K562 (cell line): ENCODE results near the gene ALDH7A1. TPM values are rescaled to one million over a fixed set of nuclear protein-coding genes. Genes with fewer than 3 reads are reported as not detected.

Experiments used
- AFF4 ChIP-seq: sonication (generic); formaldehyde crosslinking; IDR thresholded peaks from 2 replicates; pipeline ENCODE4 v1.8.0; 2023; ENCODE audit warnings: mild to moderate bottlenecking, missing genetic modification reagents
- CBFB ChIP-seq: sonication (generic); formaldehyde crosslinking; IDR thresholded peaks from 2 replicates; pipeline ENCODE4 v1.4.0; 2020; ENCODE audit warnings: mild to moderate bottlenecking, missing genetic modification reagents
- CBX2 ChIP-seq: fragments of 200-600 bp; sonication (generic); IDR thresholded peaks from one replicate; pipeline ENCODE4 v1.6.1; 2012; ENCODE audit warnings: mild to moderate bottlenecking, low read length, inconsistent platforms; ENCODE audit not compliant: insufficient read depth, poor library complexity, severe bottlenecking
- CEBPZ ChIP-seq: fragments of 150-350 bp; IDR thresholded peaks from 2 replicates; pipeline ENCODE4 v1.6.1; 2014; ENCODE audit warnings: low read depth, mild to moderate bottlenecking, low read length, borderline replicate concordance
- CGGBP1 ChIP-seq: fragments of 250-450 bp; sonication (Bioruptor Pico); IDR thresholded peaks from 2 replicates; pipeline ENCODE4 v1.9.0; 2021; ENCODE audit warnings: mild to moderate bottlenecking
- DLX4 ChIP-seq: fragments of 250-450 bp; sonication (Bioruptor Pico); IDR thresholded peaks from 2 replicates; pipeline ENCODE4 v1.6.1; 2021; ENCODE audit warnings: mild to moderate bottlenecking
- ELK3 ChIP-seq: fragments of 450-650 bp; formaldehyde crosslinking; IDR thresholded peaks from 2 replicates; pipeline ENCODE4 v1.4.0; 2020; ENCODE audit warnings: mild to moderate bottlenecking
- HDAC2 ChIP-seq: fragments of 450-650 bp; IDR thresholded peaks from 2 replicates; pipeline ENCODE4 v1.6.1; 2016; ENCODE audit warnings: mild to moderate bottlenecking
- HDAC3 ChIP-seq: fragments of 450-650 bp; IDR thresholded peaks from 2 replicates; pipeline ENCODE4 v1.6.1; 2018; ENCODE audit warnings: borderline replicate concordance, mild to moderate bottlenecking, moderate library complexity; ENCODE audit not compliant: partially characterized antibody
- KDM5B ChIP-seq: fragments of 200-600 bp; sonication (generic); IDR thresholded peaks from 2 replicates; pipeline ENCODE4 v1.6.1; 2012; ENCODE audit warnings: low read depth, mild to moderate bottlenecking, moderate library complexity, low read length, control low read depth, inconsistent platforms; ENCODE audit not compliant: insufficient replicate concordance
- PCBP2 ChIP-seq: fragments of 200-400 bp; formaldehyde crosslinking; IDR thresholded peaks from 2 replicates; pipeline ENCODE4 v1.6.1; 2018; ENCODE audit warnings: low read length, low read depth, mild to moderate bottlenecking, moderate library complexity; ENCODE audit not compliant: poor library complexity, severe bottlenecking
- PTTG1 ChIP-seq: fragments of 450-650 bp; IDR thresholded peaks from 2 replicates; pipeline ENCODE4 v1.6.1; 2016; ENCODE audit warnings: low read depth, mild to moderate bottlenecking, missing genetic modification characterization, missing compliant biosample characterization
- SIX5 ChIP-seq, 2 experiments: IDR thresholded peaks; 2 replicates each; pipeline ENCODE4 v1.6.1; 2011; ENCODE audit warnings: low read length in 2 of 2, borderline replicate concordance in 1 of 2, low read depth in 1 of 2, mild to moderate bottlenecking in 1 of 2, moderate library complexity in 1 of 2; ENCODE audit not compliant: insufficient read depth in 1 of 2
- SMARCB1 ChIP-seq: IDR thresholded peaks from 2 replicates; pipeline ENCODE4 v1.6.1; 2011; ENCODE audit warnings: improper control_type of control experiment, low read depth; ENCODE audit not compliant: insufficient read length
- TAF1 ChIP-seq: IDR thresholded peaks from 2 replicates; pipeline ENCODE4 v1.6.1; 2011; ENCODE audit warnings: mild to moderate bottlenecking, low read length, moderate library complexity; ENCODE audit not compliant: insufficient read depth, control insufficient read depth, severe bottlenecking; ENCODE audit errors: extremely low read depth
- ZBTB7A ChIP-seq: IDR thresholded peaks from 2 replicates; pipeline ENCODE4 v1.6.1; 2011; ENCODE audit warnings: low read depth, mild to moderate bottlenecking, low read length, moderate library complexity, borderline replicate concordance; ENCODE audit not compliant: control insufficient read depth
- polyA plus RNA-seq, 8 experiments: library from polyadenylated mRNA; depleted of rRNA in 4 of 8; stranded (reverse) in 5 of 8; unstranded in 3 of 8; fragments of >200 nt; fragmentation: Nextera tagmentation in 2 of 8; fragmentation: Illumina TruSeq in 1 of 8; extraction: Ambion mirVana in 2 of 8; extraction: Trizol in 1 of 8; gene quantifications; 2 replicates each; pipeline versions ENCODE4 v1.2.1 to v1.2.3, GENCODE V29; 2011 to 2014; ENCODE audit warnings: inconsistent platforms in 1 of 8, missing spikeins in 1 of 8
- total RNA-seq, 7 experiments: library from RNA; depleted of rRNA in 6 of 7; stranded (reverse); fragments of >200 nt in 6 of 7; fragmentation: Illumina TruSeq in 2 of 7; extraction: Trizol in 2 of 7; gene quantifications; 2 replicates each; pipeline versions ENCODE4 v1.2.1 to v1.2.3, GENCODE V29; 2011 to 2021; ENCODE audit warnings: low replicate concordance in 1 of 7

ALDH7A1 gene
- total and polyA plus RNA-seq, 9 of the 15 experiments (the other 6 are each of a cell fraction or from before 2014, with no cell fraction given), result 0.04 to 0.49 TPM; not detected in 7

- no peak for TF ChIP-seq CBX2
- TF ChIP-seq AFF4 (CRISPR knock-in tag), result no peak
- TF ChIP-seq PCBP2, result no peak
- no peak; a peak in 1 of 4 replicates for TF ChIP-seq SIX5 (IDR thresholded peaks at IDR 0.05; ENCODE audit: borderline replicate concordance in 1 of 2, insufficient read depth in 1 of 2, low read depth in 1 of 2, low read length in 2 of 2)
- no peak for TF ChIP-seq KDM5B
- no peak for TF ChIP-seq DLX4 (CRISPR knock-in tag)
- peak; percentile 19 for TF ChIP-seq HDAC3
- TF ChIP-seq CGGBP1 (CRISPR knock-in tag), result no peak
- peak; percentile 31 for TF ChIP-seq TAF1
- TF ChIP-seq CBFB (CRISPR knock-in tag), result no peak
- TF ChIP-seq ELK3 (CRISPR knock-in tag), result no peak
- TF ChIP-seq CEBPZ, result no peak
- no peak for TF ChIP-seq ZBTB7A
- no peak; the same call in 1 of the 2 replicates for TF ChIP-seq HDAC2
- no peak for TF ChIP-seq SMARCB1
- TF ChIP-seq PTTG1 (tag), result no peak
Measured at GRCh38 chr5:126514131-126514557, 80.9 kb downstream of the ALDH7A1 start (continued).
